NCI-H146 (cell line): Measurements from ENCODE around the gene DGKB.

Experiments
- DNase-seq: peaks from one replicate; lab custom pipeline; 2025; lab: John Stamatoyannopoulos, UW

The DGKB gene

GRCh38 chr7:14688208-14688607 lies 214.3 kb downstream of the DGKB start:
- DNase-seq = no peak

DNA sequence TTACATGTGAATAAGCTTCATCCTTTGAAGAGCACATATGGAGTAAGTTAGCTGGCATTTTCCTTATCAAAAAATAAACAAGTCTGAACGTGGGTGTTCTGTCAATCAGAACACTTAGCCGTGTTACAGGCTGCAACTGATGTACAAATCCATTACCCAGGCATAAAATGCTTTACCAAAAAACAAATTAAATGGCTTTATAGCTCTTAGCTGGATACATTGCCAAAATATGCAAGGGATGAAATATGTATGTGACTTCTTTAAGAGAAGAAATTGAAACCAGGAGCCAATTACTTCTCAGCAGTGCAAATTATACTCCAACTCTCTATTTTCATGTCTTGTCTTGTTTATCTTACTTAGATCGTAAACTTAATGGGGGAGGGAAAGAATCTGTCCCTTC lies 214.8 kb downstream of the DGKB start:
- peak; percentile 30 for DNase-seq

- DNase-seq = no peak
These were observed 215.3 kb downstream of the DGKB start for GRCh38 chr7:14687241-14687640.

GRCh38 chr7:14685167-14685566 lies 217.4 kb downstream of the DGKB start:
- no peak for DNase-seq

GRCh38 chr7:14682910-14683465 lies 219.6 kb downstream of the DGKB start:
- no peak for DNase-seq

DNA sequence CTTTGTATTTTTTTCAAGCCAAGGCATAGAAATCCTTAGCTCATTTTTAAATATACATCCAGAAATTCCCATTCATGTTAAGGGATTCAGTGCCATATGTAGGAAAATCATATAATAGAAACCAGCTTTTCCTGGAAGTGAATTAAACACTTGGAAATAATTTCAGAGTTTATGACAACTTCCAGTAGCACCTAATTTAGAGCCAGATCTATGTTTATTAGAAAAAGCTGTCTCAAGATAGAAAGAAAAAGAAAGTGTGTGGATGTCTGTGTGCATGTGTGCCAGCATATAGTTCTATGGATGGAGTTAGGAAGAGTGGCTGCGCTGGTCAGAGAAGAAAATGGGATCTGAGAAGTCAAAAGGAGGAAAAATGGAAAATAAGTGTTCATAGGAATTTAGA lies 225.7 kb downstream of the DGKB start:
- DNase-seq = no peak

- DNase-seq = peak; percentile 81
These were observed 229.3 kb downstream of the DGKB start for GRCh38 chr7:14673202-14673601.

DNA sequence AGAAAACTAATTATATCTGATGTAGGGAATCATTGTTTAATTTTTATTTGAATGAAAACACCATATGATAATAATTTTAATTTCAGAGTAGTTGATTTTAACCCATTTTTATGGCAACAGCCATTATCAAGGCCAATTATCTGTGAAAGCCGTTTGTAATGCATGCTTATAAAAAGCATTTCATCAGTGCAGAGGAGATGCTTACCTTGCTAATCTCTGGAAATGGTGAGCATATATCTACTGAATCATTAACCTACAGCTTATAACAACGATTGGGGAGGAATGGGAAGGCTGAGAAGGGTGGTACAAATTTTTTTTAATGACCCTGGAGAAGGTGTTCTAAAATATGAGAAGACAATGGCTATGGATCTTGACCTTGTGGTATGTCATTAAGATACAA lies 235.6 kb downstream of the DGKB start:
- DNase-seq = no peak

DNA sequence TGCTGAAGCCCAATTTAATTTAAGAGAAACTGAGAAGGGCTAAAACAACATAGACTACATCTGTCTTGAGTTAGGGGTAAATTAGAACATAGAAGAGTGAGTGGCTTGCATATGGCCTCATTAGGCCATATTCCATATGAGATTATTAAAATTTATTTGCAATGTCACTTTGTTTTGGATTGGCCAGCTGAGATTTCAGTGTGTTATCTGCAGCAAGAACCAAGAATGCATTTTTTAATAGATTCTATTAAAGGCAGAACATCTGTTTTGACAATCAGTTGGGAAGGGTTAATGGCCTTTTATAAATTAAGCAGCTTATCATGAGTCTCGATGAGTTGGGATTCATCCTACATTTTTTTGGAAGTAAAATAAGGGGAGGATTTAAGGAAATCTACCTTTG lies 236.2 kb downstream of the DGKB start:
- no peak for DNase-seq

DNA sequence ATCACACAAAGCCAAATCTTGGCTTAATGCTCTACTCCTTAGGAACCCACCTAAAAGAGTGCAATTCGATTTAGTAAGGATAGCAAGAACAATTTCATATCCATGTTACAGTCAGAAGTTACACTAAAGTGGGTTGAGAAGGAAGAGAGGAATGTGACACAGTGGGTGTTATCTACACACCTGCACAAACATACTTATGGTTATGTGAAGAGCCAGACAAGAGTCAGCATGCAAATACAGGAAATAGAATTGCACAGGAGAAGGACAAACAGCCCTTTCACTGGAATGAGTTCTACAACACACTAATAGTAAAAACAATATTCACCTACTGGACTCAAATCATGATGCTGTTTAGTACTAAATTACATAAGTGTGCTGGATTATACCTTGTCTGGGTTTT lies 262.8 kb downstream of the DGKB start:
- peak; percentile 75 for DNase-seq

DNA sequence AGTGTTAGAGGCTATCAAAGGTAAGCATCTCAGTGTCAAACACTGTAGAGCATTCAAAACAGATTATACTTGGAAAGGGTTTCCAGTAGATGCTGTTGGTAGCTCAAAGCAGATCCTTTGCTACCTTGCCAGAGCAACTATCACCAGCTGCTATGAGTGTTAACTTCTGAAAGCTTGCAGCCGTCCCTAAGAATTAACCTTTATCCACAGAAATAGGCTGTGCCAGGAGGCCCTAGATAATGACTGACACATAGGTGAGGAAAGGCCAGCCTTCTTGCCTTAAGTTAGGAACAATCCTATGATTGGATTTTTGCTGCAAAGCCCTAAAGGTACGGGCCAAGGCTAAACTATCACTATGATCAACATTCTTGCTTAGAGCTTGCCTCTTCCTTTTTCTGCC lies 263.2 kb downstream of the DGKB start:
- DNase-seq = peak; percentile 33

DNA sequence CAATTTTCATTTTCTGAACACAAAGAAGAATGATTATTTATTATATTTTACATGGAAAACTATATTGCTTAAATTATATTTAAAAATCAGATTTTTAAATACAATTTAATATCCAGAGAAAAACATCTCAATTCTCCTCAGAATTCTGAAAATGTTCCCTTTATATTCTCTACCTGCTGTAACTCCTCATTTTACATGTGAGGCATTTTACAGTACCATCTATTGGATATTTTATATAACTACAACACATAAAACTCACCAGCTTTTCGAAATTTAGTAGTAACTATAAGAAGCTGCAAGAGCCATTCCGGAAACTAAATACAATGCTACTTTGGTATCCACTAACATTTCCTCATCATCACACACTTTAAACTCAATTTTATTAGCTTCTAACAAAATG lies 264.6 kb downstream of the DGKB start:
- DNase-seq = no peak

DNA sequence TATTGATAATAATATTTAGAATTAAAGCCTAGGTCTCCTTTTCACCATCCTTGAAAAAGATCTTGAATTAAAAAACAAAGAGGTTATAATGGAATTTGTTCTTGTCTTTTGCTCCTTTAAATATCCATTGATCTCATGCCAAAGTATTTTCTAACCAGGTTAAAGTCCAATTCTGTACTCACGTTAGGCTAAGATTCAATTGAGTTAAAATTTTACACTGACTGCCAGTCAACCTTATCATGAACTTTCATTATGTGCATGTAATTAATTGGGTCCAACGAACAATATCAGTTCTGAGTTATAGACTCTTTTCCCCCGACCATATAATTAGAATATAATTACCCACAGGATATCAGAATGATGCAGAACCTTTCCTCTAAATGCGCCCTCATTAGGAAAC lies 266.6 kb downstream of the DGKB start:
- DNase-seq = no peak

- DNase-seq = no peak
These were observed 272.5 kb downstream of the DGKB start for GRCh38 chr7:14630048-14630447.

- no peak for DNase-seq
These were observed 274.0 kb downstream of the DGKB start for GRCh38 chr7:14628516-14628915.

GRCh38 chr7:14626076-14626475 lies 276.5 kb downstream of the DGKB start:
- peak; percentile 85 for DNase-seq

GRCh38 chr7:14622559-14622958 lies 280.0 kb downstream of the DGKB start:
- DNase-seq = peak; percentile 34

GRCh38 chr7:14606101-14606500 lies 296.4 kb downstream of the DGKB start:
- DNase-seq = no peak

DNA sequence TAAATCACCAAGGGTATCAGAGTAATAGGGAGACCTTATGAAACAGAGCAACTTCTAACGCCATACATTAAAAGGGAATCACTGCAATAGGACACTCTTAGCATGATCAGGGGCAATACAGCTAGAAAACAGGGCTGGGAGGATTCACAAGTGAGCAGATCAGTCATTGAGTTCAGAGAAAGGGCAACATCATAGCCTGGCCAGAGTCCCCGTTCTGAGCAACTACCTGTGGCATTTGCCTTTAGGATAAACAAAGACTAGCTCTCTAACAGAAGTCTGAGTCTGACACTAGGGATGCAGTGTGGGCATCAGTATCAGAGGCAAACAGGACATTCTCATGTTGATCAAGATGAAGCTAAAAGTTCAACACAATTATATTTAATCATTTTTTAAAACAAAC lies 297.9 kb downstream of the DGKB start:
- DNase-seq = no peak

DNA sequence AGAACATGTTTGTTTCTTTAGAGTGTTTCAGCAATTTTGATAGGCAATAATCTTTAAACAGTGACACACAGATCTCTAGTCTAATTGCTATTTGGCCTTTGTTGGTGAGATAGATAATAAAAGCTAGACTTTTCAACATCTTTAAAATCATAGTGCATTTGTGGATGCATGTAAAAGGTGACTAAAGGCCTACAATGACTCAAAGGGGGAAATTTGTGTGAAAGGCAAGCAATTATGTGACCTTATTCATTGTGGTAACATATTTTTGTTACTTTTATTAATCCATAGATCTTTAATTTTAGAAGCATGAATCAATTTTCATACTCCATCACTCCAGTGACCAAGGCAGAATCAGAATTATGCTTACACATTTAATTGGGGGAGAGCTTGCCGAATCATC lies 299.7 kb downstream of the DGKB start:
- no peak for DNase-seq

- DNase-seq = no peak
These were observed 301.7 kb downstream of the DGKB start for GRCh38 chr7:14600766-14601367.

GRCh38 chr7:14598978-14599377 lies 303.6 kb downstream of the DGKB start:
- DNase-seq = no peak

DNA sequence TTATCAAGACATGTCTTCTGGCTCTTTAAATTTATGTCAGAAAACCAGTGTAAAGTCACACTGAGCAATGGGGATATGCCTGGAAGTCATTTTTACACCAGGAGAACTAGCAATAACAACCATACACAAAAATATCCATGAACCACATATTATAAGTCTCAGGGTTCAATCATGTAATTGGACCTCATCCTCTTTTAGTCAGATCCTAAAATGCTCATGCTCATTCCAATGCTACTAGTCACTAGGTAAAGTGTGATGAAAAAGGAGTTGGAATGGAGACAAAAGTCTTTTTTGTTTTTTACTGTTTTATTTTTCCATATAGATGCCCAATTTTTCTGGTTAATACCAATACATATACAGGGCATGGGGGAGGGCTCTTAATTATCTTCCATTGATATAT lies 306.1 kb downstream of the DGKB start:
- DNase-seq = no peak

- no peak for DNase-seq
These were observed 312.3 kb downstream of the DGKB start for GRCh38 chr7:14590206-14590605.
